ENCODE results near the gene NEUROD4.
"Not testable (repeated sequence)": the region's sequence is repeated elsewhere in the genome, so short reads cannot be mapped to it uniquely, and the experiment has no call there.

The NEUROD4 gene, protein sequence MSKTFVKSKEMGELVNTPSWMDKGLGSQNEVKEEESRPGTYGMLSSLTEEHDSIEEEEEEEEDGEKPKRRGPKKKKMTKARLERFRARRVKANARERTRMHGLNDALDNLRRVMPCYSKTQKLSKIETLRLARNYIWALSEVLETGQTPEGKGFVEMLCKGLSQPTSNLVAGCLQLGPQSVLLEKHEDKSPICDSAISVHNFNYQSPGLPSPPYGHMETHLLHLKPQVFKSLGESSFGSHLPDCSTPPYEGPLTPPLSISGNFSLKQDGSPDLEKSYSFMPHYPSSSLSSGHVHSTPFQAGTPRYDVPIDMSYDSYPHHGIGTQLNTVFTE
- total RNA-seq = 0 to 0.12 (median 0.04) reads per million in 4 donors

- DNase-seq = no peak
These were observed at the start of gene NEUROD4 for GRCh38 chr12:55019784-55020183. TSS of gene NEUROD4 (plus strand) at chr12:55019974. CDS start at chr12:55026440, 6,466 bp downstream.

GRCh38 chr12:54970741-54971140 is 49.0 kb upstream of the NEUROD4 start:
- no peak for DNase-seq

DNA sequence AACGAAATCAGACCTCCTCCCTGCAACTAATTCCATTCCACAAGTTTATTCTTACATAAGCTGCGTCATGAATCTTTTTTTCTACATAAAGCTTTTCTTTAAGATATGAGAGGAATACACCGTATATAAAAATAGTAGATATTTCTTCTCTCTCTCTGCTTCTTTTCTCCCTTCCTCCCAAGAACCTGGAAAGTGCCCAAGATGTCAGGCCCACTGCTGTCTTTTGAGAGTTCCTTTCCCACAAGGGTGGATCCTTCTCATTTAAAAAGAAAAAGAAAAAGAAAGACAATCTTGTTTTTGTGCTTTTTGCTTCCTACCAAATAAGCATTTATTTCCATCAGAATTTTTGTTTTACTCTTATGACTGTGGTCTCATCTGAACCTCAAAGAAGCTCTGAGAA is 46.2 kb upstream of the NEUROD4 start:
- no peak for DNase-seq

- DNase-seq = no peak
These were observed 45.5 kb upstream of the NEUROD4 start for GRCh38 chr12:54974279-54974678.

DNA sequence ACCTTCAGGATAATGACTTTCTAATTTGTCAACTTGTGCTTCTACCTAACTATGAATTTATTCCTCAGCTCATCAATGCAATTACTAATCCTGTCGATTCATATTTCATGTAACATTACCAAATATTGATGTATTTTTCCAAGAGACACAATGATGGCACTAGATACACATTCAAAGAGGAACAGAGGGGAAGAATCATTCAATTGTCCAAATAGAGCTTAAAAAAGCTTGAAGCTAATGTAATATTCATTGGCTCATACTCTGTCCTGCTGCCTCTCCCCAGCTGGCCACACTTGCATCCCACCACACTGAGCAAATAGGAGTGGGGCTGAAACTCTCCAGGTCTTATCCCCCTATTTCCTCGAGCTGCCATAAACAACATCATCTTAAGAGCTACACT is 44.5 kb upstream of the NEUROD4 start:
- no peak for DNase-seq

DNA sequence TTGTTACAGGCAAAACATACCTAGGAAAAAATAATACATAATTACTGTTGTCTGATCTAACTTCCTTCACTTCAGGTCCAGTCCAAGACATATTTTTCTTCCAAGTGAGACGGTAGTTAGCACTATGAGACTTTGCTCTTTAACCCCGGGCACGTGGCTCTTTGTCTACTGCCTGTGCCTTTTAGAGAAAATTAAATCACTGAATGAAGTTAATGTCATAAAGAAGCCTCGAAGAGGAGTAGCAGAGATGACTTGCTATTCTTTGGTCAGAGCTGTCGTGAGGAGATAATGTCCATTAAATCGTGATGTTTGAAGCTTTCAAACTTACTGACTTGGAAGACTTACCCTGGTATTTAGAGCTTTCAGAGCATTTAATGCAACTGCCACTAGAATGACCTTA is 43.9 kb upstream of the NEUROD4 start:
- DNase-seq = no peak

GRCh38 chr12:54977155-54977554 is 42.6 kb upstream of the NEUROD4 start:
- DNase-seq = no peak

DNA sequence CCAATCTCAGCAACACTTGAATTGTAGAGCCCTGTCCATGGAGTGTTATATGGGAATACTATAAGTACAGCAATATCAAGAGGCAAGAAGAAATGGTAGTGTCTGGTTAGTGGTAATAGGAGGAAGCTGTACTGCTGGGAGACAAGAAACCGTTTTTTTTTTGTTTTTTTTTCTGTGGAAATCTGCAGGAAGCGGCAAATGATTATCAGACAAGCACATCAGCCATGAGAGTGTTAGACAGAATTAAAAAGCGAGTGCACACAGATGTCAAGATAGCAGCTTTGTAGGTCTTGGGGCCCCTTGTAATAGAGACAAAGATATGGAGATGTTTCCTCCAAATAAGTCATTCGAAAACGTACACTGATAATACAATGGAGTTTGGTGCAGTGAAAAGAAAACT is 41.9 kb upstream of the NEUROD4 start:
- DNase-seq = no peak

DNA sequence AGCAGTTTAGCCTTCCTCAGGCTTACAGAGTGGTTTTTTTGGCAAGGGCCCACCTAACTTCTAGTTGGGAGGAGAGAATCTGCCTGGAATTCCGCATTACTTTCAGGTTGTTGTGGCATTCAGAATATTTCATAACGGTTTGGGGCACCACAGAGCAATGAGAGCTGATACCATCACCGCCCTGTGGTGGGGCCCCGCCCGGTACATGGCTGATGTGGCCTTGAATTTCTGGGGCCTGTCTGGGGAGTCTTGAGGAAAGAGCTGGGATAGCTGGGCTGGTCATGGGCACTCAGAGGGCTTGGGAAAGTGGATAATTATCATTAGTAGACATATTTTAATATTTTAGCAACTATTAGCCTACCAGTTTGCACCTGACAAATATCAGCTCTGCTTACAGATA is 39.4 kb upstream of the NEUROD4 start:
- peak in 4 of 5 donors; percentile 26 to 42 (median 38) for DNase-seq

DNA sequence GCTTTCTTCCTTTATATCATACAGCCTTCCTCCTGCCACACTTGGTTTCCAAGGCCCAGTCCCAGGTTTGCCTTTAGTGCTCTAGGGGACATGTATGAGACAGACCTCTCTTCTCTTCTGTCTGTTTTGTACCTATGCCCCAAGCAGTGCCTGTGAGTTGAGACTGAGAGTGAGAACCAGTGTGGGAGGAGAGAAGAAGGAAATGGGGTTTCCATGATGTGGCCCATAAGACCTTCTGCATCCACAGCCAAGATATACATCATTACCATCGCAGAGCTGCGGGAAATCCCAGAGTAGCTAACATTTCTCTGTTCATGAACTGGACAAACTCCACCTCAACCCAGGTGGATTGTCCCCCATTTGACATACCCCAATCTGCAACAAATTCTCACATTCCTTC is 38.0 kb upstream of the NEUROD4 start:
- peak in 1 of 5 donors; percentile 41 for DNase-seq

- peak in 1 of 5 donors; percentile 17 for DNase-seq
These were observed 36.2 kb upstream of the NEUROD4 start for GRCh38 chr12:54983536-54984101.

DNA sequence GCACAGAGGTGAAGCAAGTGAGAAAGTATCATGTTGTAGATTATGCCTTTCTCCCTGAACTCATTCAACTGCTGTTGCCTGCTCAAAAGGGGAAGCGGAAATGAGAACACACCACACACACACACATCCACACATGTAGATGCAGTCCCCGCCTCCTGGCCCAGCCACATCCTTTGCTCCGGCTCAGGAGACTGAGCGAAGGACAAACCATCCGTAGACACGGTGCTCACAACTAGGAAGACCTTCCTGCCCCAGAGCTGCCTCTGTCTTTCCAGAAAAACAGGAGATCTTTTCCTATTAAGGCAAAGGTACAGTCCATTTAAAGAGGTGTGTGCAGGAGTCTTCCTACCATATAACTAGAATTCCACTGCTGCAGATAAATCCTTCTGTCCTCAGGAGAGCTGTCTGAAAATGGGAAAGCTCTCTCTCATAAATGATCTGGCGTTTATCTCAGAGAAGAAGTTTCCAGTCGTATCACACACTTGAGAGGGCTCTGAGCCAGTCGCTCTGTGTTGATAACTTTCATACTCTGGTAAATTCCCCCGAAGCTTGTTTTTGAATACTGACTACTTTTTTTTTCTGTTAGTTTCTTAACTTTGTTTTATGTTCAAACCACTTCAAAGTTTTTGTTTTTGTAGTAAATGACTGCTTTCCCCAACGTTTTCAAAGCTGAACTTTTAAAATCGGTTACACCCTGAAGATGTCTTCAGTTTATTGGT is 35.0 kb upstream of the NEUROD4 start, which contains the start of gene TESPA1:
Gene TESPA1 (minus strand): TSS at position 105 of the 719 bp plus-strand sequence. CDS start 10,200 bp downstream, outside the sequence.
- DNase-seq = peak; percentile 60 to 93 (median 74)

- DNase-seq = not testable (repeated sequence)
These were observed 33.0 kb upstream of the NEUROD4 start for GRCh38 chr12:54986773-54987172.

DNA sequence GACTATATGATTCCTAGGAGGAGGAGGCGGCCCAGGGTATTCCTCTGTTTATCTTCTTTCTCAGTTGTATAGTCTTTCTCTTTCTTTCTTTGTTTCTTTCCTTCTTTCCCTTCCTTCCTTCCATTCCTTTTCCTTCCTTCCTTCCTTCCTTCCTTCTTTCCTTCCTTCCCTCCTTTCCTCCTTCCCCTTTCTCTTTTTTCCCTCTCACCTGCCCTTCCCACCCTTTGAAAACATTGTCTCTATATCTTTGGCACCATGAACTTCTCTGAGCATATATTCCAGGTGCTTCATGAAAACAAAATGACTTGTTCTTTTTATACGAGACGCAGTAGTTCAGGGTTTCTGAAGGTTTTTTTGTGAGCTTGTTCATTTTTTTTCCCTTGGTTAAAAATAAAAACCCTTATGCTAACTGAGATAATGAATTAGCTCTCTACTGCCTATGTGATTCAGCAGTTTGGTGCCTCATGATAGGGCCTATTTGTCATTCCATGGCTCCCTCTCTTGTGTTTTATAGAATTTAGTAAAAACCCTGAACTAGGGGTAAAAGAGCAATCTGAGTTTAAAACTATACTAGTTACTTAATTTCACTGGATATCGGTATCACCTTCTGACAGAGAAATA is 32.1 kb upstream of the NEUROD4 start:
- no peak for DNase-seq

- no peak for DNase-seq
These were observed 31.2 kb upstream of the NEUROD4 start for GRCh38 chr12:54988402-54989054.

DNA sequence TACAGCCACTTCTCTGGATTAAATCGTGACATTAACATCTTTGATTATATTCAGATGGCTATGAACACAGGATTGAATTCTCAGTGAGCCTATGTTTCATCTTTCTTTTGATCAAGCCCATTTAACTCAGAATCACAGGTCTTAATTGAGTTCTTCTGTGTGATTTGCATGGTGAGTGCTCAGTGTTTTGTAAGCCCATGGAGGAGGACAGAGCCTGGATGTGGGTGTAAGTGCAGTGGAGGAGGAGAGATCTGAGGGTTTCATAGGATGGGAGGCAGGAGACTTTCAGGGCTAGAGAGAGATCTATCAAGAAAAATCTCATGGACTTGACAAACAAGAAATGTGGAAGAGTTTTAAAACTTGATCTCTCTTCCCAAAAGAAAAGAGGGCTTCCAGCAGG is 29.9 kb upstream of the NEUROD4 start:
- no peak for DNase-seq

DNA sequence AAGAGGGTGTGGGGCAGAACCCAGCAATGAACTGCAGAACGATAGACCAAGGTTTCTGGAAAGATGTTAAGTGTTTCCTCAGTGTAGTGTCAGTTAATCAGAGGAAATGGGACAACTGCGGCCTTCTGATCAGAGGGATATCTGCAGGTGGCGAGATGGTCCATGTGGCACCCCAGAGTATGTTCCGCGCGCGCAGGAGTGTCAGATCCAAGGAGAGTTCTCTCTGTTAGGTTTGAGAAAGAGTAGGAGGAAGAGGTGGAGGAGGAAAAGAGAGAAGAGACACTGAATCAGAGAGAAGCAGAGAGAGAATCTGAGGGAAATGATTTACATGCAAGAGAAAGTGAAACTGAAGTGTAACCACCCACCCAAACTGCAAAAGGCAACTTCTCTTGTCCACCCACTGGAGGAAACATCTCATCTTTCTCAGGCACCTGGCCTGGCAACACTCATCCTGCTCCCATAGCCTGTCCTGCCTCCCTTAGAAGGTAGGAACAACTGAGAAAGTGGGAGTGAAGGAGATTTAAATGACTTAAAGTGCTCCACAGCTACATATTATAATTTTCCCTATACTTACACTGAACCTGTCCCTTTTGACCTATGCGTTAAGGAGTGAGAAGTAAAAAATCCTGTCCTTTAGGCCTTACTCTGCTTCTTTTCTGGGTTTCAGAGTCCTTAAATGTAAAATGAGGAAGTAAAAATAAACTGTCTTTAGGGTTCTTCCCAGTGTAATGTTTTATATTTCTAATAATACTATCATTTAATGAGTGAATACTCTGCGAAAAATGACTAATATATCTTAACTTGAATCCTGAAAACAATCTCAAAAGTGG is 28.4 kb upstream of the NEUROD4 start:
- DNase-seq = peak in 1 of 5 donors; percentile 73

GRCh38 chr12:54991991-54992375 is 27.8 kb upstream of the NEUROD4 start:
- DNase-seq = peak in 1 of 5 donors; percentile 31

DNA sequence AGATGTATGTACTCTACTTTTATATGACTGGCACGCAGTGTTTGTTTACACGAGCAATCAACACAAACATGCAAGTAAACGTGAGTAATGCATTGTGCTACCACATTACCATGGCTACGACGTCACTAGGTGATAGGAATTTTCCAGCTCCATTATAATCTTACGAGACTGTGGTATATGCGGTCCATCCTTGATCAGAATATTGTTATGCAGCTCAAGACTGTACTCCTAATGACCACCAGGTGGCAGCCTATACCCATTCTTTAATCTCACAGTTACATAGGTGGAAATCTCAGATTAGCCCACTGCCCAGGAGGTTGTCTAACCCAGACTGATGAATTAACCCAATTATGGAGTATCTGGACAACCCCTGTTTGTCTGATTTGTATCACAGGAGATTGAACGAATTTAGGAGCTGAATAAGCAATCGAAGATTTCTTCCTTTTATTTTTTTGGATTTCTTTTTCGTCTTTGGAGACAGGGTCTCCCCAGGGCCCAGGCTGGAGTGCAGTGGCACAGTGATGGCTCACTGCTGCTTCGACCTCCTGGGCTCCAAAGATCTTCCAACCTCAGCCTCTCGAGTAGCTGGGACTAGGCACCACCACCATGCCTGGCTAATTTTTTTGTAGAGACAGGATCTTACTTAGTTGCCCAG is 26.5 kb upstream of the NEUROD4 start:
- peak; percentile 17 to 70 (median 49) for DNase-seq

DNA sequence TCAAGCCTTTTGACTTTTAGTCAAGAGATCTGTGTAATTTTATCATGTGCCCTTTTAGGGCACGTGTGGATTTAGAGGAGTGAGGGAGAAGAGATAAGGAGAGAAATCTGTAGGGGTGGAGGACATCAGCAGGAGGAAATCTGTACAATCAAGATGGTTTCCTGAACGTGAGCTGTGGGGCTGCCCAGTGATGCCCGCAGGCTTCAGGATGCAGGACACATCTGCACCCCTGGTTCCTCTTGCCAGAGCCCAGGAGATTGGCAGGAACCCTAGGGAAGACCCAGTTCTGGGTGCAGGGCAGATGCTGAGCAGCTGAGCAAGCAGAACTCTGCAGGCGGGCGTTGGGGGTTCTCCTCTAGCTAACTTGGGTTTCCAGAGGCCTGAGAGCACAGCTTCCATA is 23.6 kb upstream of the NEUROD4 start:
- DNase-seq = no peak

DNA sequence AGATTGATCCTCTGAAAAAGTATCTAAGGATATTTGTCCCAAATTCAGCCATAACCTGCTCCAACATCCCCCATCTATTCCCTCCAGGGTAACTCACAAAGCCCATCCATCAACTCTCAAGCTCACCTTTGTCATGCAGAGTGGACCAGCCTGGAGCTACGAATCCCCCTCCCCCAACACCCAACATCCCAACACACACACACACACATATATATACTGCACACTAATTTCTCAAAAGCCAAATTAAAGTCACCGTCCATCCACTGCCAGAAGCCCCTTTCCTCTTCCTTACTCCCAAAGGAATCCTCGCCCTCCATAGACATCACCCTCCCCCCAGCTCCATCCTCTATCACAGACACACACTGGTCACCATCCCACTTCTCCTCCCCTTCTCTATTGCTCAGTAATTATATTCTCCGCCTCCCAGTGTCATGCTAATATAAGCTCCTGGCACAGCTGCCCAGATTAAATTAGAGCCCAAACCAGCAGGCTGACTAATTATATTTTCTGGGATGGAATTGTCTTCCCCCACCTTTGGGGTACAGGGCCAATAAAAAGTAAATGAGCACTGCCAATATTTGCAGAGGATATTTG is 21.7 kb upstream of the NEUROD4 start:
- DNase-seq = no peak
